HG03432 (cell line): ENCODE data around the gene ATPAF2.
A peak's percentile ranks its signal among the peaks of the same experiment; 100 is the strongest.

Experiments
- ATAC-seq: cut with Tn5 transposase; IDR thresholded peaks from one replicate; pipeline ENCODE4 v1.9.1; 2021; ENCODE audit warnings: mild to moderate bottlenecking, moderate library complexity; ENCODE audit not compliant: unreplicated experiment

The ATPAF2 gene

GRCh38 chr17:18040261-18040858, 1.4 kb upstream of the ATPAF2 start:
- ATAC-seq = no peak

GRCh38 chr17:18039535-18040260, 730 bp upstream of the ATPAF2 start:
- peak; percentile 32 for ATAC-seq

GRCh38 chr17:18038149-18038850, 668 bp downstream of the ATPAF2 start:
- ATAC-seq = no peak

- ATAC-seq = no peak
Observed at GRCh38 chr17:18037486-18037885, 1.5 kb downstream of the ATPAF2 start.

- ATAC-seq = no peak
Observed at GRCh38 chr17:18035704-18036103, 3.3 kb downstream of the ATPAF2 start.

GRCh38 chr17:18033442-18034099, 5.4 kb downstream of the ATPAF2 start:
- no peak for ATAC-seq

GRCh38 chr17:18031955-18032354, 7.0 kb downstream of the ATPAF2 start:
- no peak for ATAC-seq

- no peak for ATAC-seq
Observed at GRCh38 chr17:18028952-18029540, 9.9 kb downstream of the ATPAF2 start.

GRCh38 chr17:18028114-18028951, 10.6 kb downstream of the ATPAF2 start:
- ATAC-seq = no peak

GRCh38 chr17:18027280-18027679, 11.7 kb downstream of the ATPAF2 start:
- ATAC-seq = no peak

- peak; percentile 12 for ATAC-seq
Observed at GRCh38 chr17:18025945-18026776, 12.8 kb downstream of the ATPAF2 start.

GRCh38 chr17:18025241-18025944, 13.6 kb downstream of the ATPAF2 start:
- peak; percentile 64 for ATAC-seq

GRCh38 chr17:18021372-18021771, 17.6 kb downstream of the ATPAF2 start:
- no peak for ATAC-seq

GRCh38 chr17:18020971-18021370, 18.0 kb downstream of the ATPAF2 start:
- ATAC-seq = no peak

- no peak for ATAC-seq
Observed at GRCh38 chr17:18019838-18020154, 19.2 kb downstream of the ATPAF2 start.

- ATAC-seq = no peak
Observed at GRCh38 chr17:18018411-18018921, 20.5 kb downstream of the ATPAF2 start.

GRCh38 chr17:18017958-18018357, 21.0 kb downstream of the ATPAF2 start:
- no peak for ATAC-seq

- ATAC-seq = no peak
Observed at GRCh38 chr17:18016426-18016825, 22.5 kb downstream of the ATPAF2 start.

GRCh38 chr17:18015593-18015992, 23.4 kb downstream of the ATPAF2 start:
- no peak for ATAC-seq
